ENCODE measurements around the gene MEN1. TPM values are rescaled to one million over a fixed set of nuclear protein-coding genes. Genes with fewer than 3 reads are reported as not detected.
A peak's percentile ranks its signal among the peaks of the same experiment; 100 is the strongest.

The MEN1 gene
- total and polyA plus RNA-seq, 2 of the 13 experiments (the other 11 are each of a cell fraction or from before 2014, with no cell fraction given) = 20.5 to 27.3 TPM

DNA sequence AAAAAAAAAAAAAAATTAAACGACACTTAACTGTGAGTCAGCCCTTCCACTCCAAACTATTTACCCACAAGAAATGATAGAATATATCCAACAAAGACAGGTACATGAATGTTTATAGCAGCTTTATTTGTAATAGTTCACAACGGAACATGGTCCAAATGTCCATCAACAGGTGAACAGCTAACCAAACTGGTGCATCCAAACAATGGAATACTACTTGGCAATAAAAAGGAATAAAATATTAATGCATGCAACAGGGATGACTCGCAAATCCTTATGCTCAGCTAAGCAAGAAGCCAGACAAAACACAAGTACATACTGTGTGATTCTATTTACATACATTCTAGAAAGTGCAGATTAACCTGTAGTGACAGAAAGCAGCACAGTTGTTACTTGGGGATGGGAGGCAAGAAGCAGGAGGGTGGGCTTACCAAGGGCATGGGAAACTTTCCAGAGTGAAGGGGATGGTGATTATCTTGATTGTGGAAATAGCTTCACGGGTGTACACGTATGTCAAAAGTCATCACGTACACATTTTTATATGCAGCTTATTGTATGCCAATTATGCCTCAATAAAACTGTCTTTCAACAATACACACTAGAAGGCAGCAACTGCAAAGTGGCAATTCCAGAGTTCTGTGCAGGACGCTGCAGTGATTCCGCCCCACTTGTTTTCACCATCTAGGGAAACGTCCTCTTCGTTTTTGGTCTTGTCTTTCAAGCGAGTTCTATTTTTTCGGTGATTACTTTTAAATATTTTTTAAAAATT is 25.4 kb downstream of the MEN1 start (continued):
- TF ChIP-seq, protein P1, sequence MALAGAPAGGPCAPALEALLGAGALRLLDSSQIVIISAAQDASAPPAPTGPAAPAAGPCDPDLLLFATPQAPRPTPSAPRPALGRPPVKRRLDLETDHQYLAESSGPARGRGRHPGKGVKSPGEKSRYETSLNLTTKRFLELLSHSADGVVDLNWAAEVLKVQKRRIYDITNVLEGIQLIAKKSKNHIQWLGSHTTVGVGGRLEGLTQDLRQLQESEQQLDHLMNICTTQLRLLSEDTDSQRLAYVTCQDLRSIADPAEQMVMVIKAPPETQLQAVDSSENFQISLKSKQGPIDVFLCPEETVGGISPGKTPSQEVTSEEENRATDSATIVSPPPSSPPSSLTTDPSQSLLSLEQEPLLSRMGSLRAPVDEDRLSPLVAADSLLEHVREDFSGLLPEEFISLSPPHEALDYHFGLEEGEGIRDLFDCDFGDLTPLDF (CRISPR knock-in tag; IDR thresholded peaks at IDR 0.05) = no peak
- TF ChIP-seq, protein P2, sequence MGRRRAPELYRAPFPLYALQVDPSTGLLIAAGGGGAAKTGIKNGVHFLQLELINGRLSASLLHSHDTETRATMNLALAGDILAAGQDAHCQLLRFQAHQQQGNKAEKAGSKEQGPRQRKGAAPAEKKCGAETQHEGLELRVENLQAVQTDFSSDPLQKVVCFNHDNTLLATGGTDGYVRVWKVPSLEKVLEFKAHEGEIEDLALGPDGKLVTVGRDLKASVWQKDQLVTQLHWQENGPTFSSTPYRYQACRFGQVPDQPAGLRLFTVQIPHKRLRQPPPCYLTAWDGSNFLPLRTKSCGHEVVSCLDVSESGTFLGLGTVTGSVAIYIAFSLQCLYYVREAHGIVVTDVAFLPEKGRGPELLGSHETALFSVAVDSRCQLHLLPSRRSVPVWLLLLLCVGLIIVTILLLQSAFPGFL (CRISPR knock-in tag; IDR thresholded peaks at IDR 0.05) = no peak
- TF ChIP-seq, protein P3, sequence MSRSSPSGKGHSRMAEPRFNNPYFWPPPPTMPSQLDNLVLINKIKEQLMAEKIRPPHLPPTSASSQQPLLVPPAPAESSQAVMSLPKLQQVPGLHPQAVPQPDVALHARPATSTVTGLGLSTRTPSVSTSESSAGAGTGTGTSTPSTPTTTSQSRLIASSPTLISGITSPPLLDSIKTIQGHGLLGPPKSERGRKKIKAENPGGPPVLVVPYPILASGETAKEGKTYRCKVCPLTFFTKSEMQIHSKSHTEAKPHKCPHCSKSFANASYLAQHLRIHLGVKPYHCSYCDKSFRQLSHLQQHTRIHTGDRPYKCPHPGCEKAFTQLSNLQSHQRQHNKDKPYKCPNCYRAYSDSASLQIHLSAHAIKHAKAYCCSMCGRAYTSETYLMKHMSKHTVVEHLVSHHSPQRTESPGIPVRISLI (CRISPR knock-in tag; IDR thresholded peaks at IDR 0.05; ENCODE audit: borderline replicate concordance) = no peak
- TF ChIP-seq CENPX (CRISPR knock-in tag; IDR thresholded peaks at IDR 0.05) (no peak), NR1H2 (CRISPR knock-in tag; IDR thresholded peaks at IDR 0.05; ENCODE audit: borderline replicate concordance, low read depth) (no peak)

DNA sequence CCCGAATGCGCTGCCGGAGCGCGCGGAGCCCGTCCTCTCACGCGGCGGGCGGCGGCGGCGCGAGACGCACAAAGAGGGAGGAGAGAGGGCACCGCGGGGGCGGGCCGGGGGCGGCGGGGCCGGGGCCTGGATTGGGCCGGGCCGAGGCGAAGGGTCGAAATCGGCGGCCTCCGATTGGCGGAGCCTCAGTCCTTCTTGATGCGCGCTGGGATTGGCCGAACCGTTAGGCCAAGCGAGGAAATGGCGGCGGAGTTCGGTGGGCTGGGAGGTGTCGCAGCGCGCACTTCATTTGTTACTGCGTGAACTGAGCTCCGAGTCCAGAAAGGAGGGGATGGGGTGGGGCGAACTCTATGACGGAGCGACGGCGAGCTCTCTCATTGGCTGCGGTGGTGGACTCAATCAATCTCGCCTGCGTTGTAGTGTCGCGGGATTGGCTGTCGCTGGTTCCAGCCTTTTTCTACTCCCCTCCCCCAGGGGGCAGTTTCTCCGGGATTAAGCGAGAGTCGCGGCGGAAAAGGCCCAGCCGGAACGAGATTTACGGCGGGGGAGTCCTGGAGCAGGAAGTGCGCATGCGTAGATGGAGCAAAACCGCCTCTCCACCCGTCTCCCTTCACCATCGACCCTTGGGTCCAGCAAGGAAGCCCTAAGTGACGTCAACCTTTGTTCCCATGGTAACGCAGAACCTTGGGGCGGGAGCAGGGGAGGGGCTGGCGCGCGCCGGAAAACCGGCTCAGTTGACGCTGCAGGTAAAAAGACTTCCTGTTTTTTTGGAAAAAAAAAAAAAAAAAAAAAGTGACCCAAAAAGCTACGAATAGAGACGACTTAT is 31.7 kb downstream of the MEN1 start, which contains the start of gene SF1:
TSS of gene SF1 (minus strand) at position 70 of the 826 bp plus-strand sequence. CDS start 150 bp downstream, outside the sequence.
- BruUV-seq (replicated peaks) = no TSS peak
- in situ Hi-C loops (cut with HindIII; ENCODE audit: extremely low pct_ligation_motif_present, low pct_unique_long_range_greater_than_20kb) (no loop called here), intact Hi-C loops (cut with micrococcal nuclease; ENCODE audit: unreplicated experiment) (loop anchor here (2.0 kb wide), 1 partner anchor 24 kb away; the partner anchor contains the start of gene MAP4K2)
- TF ChIP-seq, protein P4, sequence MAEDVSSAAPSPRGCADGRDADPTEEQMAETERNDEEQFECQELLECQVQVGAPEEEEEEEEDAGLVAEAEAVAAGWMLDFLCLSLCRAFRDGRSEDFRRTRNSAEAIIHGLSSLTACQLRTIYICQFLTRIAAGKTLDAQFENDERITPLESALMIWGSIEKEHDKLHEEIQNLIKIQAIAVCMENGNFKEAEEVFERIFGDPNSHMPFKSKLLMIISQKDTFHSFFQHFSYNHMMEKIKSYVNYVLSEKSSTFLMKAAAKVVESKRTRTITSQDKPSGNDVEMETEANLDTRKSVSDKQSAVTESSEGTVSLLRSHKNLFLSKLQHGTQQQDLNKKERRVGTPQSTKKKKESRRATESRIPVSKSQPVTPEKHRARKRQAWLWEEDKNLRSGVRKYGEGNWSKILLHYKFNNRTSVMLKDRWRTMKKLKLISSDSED (CRISPR knock-in tag; IDR thresholded peaks at IDR 0.05) = no peak
- TF ChIP-seq YEATS2 (CRISPR knock-in tag; IDR thresholded peaks at IDR 0.05; ENCODE audit: borderline replicate concordance) (peak; percentile 77; the same call in 1 of the 2 replicates), SETDB1 (CRISPR knock-in tag; IDR thresholded peaks at IDR 0.05; ENCODE audit: borderline replicate concordance) (no peak), DNMT1 (CRISPR knock-in tag; IDR thresholded peaks at IDR 0.05) (no peak), SP2 (CRISPR knock-in tag; IDR thresholded peaks at IDR 0.05) (peak; percentile 85), ZNF788 (CRISPR knock-in tag; IDR thresholded peaks at IDR 0.05; ENCODE audit: borderline replicate concordance) (peak; percentile 87; the same call in 1 of the 2 replicates), ZNF138 (CRISPR knock-in tag; IDR thresholded peaks at IDR 0.05; ENCODE audit: low read depth) (no peak), SRSF9 (IDR thresholded peaks at IDR 0.05; ENCODE audit: borderline replicate concordance, insufficient read depth, low read depth, low read length, poor library complexity, severe bottlenecking) (no peak), NR2C2 (CRISPR knock-in tag; IDR thresholded peaks at IDR 0.05; ENCODE audit: borderline replicate concordance) (peak; percentile 68), GABPB1 (CRISPR knock-in tag; IDR thresholded peaks at IDR 0.05) (peak; percentile 71)

More for the DNA sequence above, 31.7 kb downstream of the MEN1 start, which contains the start of gene SF1:
- CTCF ChIA-PET (ENCODE audit: low intra/inter-chr PET ratio, low total read pairs) = no interaction called here
- Histone ChIP-seq H3K36me3 (replicated peaks in 1 of 2; ENCODE audit: control insufficient read depth in 1 of 2, insufficient read depth in 2 of 2, low read length in 2 of 2) (peaks cover 18 to 36% of the 10 kb centered on the region in 2 experiments), H3K9ac (ENCODE audit: insufficient read depth, low read depth, low read length) (peak within 1 kb of the TSS; percentile 97), H4K20me1 (ENCODE audit: insufficient read depth, low read length) (peaks cover 39% of the 10 kb centered on the region), H2AFZ (ENCODE audit: low read length) (peak within 1 kb of the TSS; percentile 21), H3K4me2 (ENCODE audit: low read depth, low read length) (peak within 1 kb of the TSS; percentile 95), H3K27me3 (ENCODE audit: control insufficient read depth in 1 of 2, insufficient read depth in 2 of 2, low read length in 2 of 2) (no peaks in the 10 kb centered on the region; a peak in 1 of 5 replicates), H3K79me2 (ENCODE audit: insufficient read depth, low read length) (peaks cover 36% of the 10 kb centered on the region), H3K4me3 (replicated peaks in 1 of 3; ENCODE audit: insufficient read depth in 1 of 3, low read depth in 2 of 3, low read length in 3 of 3) (peak within 1 kb of the TSS; percentile 94 to 98 (median 94)), H3K9me3 (ENCODE audit: low read length) (no peaks in the 10 kb centered on the region), H3K27ac (ENCODE audit: extremely low read length, insufficient read depth, low read length) (peak within 1 kb of the TSS; percentile 99), H3K4me1 (ENCODE audit: insufficient read depth, low read length) (peaks cover 39% of the 10 kb centered on the region)
- ATAC-seq (peak; percentile 97), FAIRE-seq (peak; percentile 96), DNase-seq (ENCODE audit: low spot score) (peak; percentile 100)
- POLR2A ChIA-PET = interaction anchor here (0.6 to 2.0 kb wide), 35 partner anchors 8 to 644 kb away, joined by 3 to 24 read pairs (median 5); partner anchors contain the start of genes ARL2, EHD1, FAU and MAP4K2
- under 1% methylated on average over 31 of the region's 80 CpGs for WGBS (ENCODE audit: low lambda C conversion rate)

All from HepG2 (cell line).